HCT116 (cell line): Measurements from ENCODE around the gene CSTF3.

Experiments used
- CTCF ChIP-seq, 3 experiments: fragments of 200-600 bp in 1 of 3; sonication (generic) in 1 of 3; IDR thresholded peaks in 2 of 3; conservative IDR thresholded peaks in 1 of 3; 2 replicates each; pipeline ENCODE4 v1.5.1; 2012 to 2017; ENCODE audit warnings: low read depth in 2 of 3, low read length in 2 of 3, antibody characterized with exemption in 1 of 3, borderline replicate concordance in 1 of 3, control low read depth in 1 of 3, mild to moderate bottlenecking in 1 of 3, mixed read lengths in 1 of 3, mixed run types in 1 of 3, moderate library complexity in 1 of 3; ENCODE audit not compliant: insufficient read depth in 1 of 3
- EZH2 ChIP-seq: fragments of 200-600 bp; sonication (generic); IDR thresholded peaks from 2 replicates; pipeline ENCODE4 v1.6.1; 2017; ENCODE audit warnings: antibody characterized with exemption, mixed run types
- EZH2phosphoT487 ChIP-seq: fragments of 200-600 bp; IDR thresholded peaks from 2 replicates; pipeline ENCODE4 v1.6.1; 2018; ENCODE audit warnings: antibody characterized with exemption, borderline replicate concordance
- FOSL1 ChIP-seq: IDR thresholded peaks from 2 replicates; pipeline ENCODE4 v1.6.1; 2012; ENCODE audit warnings: low read depth
- JUND ChIP-seq: IDR thresholded peaks from 2 replicates; pipeline ENCODE4 v1.6.1; 2012
- POLR2A ChIP-seq: IDR thresholded peaks from 2 replicates; pipeline ENCODE4 v1.7.0; 2011; ENCODE audit warnings: borderline replicate concordance; ENCODE audit not compliant: insufficient read depth, insufficient read length; ENCODE audit errors: extremely low read depth
- POLR2AphosphoS5 ChIP-seq: IDR thresholded peaks from 2 replicates; pipeline ENCODE4 v1.6.1; 2011; ENCODE audit warnings: mild to moderate bottlenecking, low read depth, low read length, moderate library complexity
- REST ChIP-seq: IDR thresholded peaks from 2 replicates; pipeline ENCODE4 v1.6.1; 2012; ENCODE audit warnings: low read depth
- SIN3A ChIP-seq: IDR thresholded peaks from 2 replicates; pipeline ENCODE4 v1.6.1; 2012; ENCODE audit warnings: low read depth
- SP1 ChIP-seq: IDR thresholded peaks from 2 replicates; pipeline ENCODE4 v1.6.1; 2012; ENCODE audit warnings: low read depth
- TCF7L2 ChIP-seq: IDR thresholded peaks from 2 replicates; pipeline ENCODE4 v1.7.0; 2011; ENCODE audit warnings: borderline replicate concordance, inconsistent platforms; ENCODE audit not compliant: insufficient read depth, insufficient read length; ENCODE audit errors: extremely low read depth
- ZBTB33 ChIP-seq: IDR thresholded peaks from 2 replicates; pipeline ENCODE4 v1.6.1; 2011; ENCODE audit warnings: mild to moderate bottlenecking, low read length, moderate library complexity; ENCODE audit not compliant: insufficient replicate concordance; ENCODE audit errors: extremely low read depth
- ZFX ChIP-seq: fragments of 450-650 bp; IDR thresholded peaks from 2 replicates; pipeline ENCODE4 v1.6.1; 2017

- TF ChIP-seq SP1, result no peak
- TF ChIP-seq FOSL1, result no peak
- TF ChIP-seq SIN3A, result no peak
- TF ChIP-seq POLR2AphosphoS5, result no peak
- TF ChIP-seq CTCF (IDR thresholded peaks at IDR 0.05 in 2 of 3, conservative IDR thresholded peaks at IDR 0.05 in 1 of 3; ENCODE audit: borderline replicate concordance in 1 of 3, insufficient read depth in 1 of 3, low read depth in 2 of 3, low read length in 2 of 3), result no peak
- no peak for TF ChIP-seq ZBTB33
- no peak for TF ChIP-seq EZH2
- TF ChIP-seq POLR2A, result no peak
- TF ChIP-seq ZFX, result no peak
- TF ChIP-seq EZH2phosphoT487, result no peak
- TF ChIP-seq TCF7L2, result no peak
- no peak for TF ChIP-seq REST
- no peak for TF ChIP-seq JUND
Observed at GRCh38 chr11:33158596-33159275, 2.5 kb downstream of the CSTF3 start.
